ENCODE results near the gene MAP3K20. TPM values are rescaled to one million over a fixed set of nuclear protein-coding genes. Genes with fewer than 3 reads are reported as not detected.

MAP3K20 gene
- total RNA-seq, 1 donor from 2014 or later, result 18.0 TPM

DNA sequence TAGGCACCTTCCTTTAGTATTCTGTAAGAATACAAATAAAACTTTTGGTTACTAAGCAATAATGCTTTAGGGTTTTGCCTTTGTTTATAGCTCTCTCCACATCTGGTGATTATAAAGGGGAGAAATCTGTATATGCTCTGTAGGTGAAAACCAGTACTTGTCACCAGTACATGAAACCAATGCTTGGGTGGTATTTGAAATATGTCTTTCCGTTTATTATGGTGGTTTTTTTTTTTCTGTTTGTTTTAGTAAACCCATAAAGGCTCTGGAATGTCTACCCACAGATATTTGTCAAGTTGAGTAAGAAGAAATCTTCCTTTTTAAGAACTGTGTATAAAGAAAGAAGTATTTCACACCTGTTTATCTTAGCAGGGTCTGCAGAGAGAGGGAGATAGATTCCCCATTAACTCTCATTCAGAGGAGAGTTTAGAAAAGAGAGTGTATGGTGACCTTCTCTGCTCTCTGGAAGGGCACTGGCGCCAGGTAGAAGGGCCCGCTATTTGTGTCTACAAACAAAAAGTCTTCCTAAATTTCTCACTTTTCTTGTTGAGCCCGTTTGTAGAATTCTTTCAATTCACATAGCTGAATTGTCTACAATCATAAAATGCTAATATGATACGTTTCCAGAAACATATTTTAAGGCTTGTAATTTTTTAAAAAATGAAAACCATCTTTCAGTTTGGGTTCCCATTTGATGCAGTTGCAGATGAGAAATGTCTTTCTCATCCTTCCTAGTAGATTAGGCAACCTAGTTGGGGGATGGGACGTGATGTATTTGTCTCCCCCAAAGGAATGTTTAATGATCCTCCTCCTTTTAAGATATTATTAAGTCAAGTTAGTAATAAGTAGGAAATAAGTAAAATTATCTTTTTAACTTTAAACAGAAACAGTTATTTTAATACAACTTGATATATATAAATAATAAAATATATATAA is 33.9 kb downstream of the MAP3K20 start:
- H3K9me3 ChIP-seq (ENCODE audit: low read depth), result peaks cover 3% of the 10 kb centered on the region
- H3K9ac ChIP-seq, result no peak overlapping the region
- H3K9me3 Mint-ChIP-seq, result peaks cover 34% of the 10 kb centered on the region
- no peak overlapping the region for H3K4me2 ChIP-seq
- H3K27me3 Mint-ChIP-seq (ENCODE audit: insufficient read depth, low read depth), result no peaks in the 10 kb centered on the region
- DNase-seq (ENCODE audit: low spot score), result no peak
- no peak overlapping the region for H3K27ac ChIP-seq
- no peak overlapping the region for H3K4me3 ChIP-seq
- peaks cover 10% of the 10 kb centered on the region for H3K36me3 Mint-ChIP-seq
- H4K20me1 ChIP-seq (ENCODE audit: low read depth), result no peaks in the 10 kb centered on the region
- H3K36me3 ChIP-seq, result no peaks in the 10 kb centered on the region
- H2AFZ ChIP-seq (replicated peaks), result no peak overlapping the region
- H3K27me3 ChIP-seq, result no peaks in the 10 kb centered on the region
- no peaks in the 10 kb centered on the region for H3F3A ChIP-seq (ENCODE audit: low read depth)
- no peaks in the 10 kb centered on the region for H3K4me1 ChIP-seq
- H3K4me3 Mint-ChIP-seq, result no peak overlapping the region
- H3K4me1 Mint-ChIP-seq, result no peaks in the 10 kb centered on the region
- peaks cover 13% of the 10 kb centered on the region for H3K79me2 ChIP-seq (ENCODE audit: low read depth)
- H3K27ac Mint-ChIP-seq, result no peak overlapping the region
- TF ChIP-seq CTCF (IDR thresholded peaks at IDR 0.05) (no peak), EZH2 (IDR thresholded peaks at IDR 0.05) (no peak), EZH2phosphoT487 (IDR thresholded peaks at IDR 0.05) (no peak)

GRCh38 chr2:173117678-173118077 is 42.0 kb downstream of the MAP3K20 start:
- H3K4me3 Mint-ChIP-seq, result no peak overlapping the region
- no peak for TF ChIP-seq CTCF (IDR thresholded peaks at IDR 0.05)
- no peak for TF ChIP-seq EZH2 (IDR thresholded peaks at IDR 0.05)
- no peak for TF ChIP-seq EZH2phosphoT487 (IDR thresholded peaks at IDR 0.05)
- H3K27me3 Mint-ChIP-seq (ENCODE audit: insufficient read depth, low read depth), result no peaks in the 10 kb centered on the region
- no peak overlapping the region for H3K9ac ChIP-seq
- H3K36me3 ChIP-seq, result no peaks in the 10 kb centered on the region
- H3K27ac ChIP-seq, result no peak overlapping the region
- no peak overlapping the region for H3K4me3 ChIP-seq
- no peaks in the 10 kb centered on the region for H3K27me3 ChIP-seq
- H3K27ac Mint-ChIP-seq, result no peak overlapping the region
- no peak overlapping the region for H3K4me2 ChIP-seq
- peaks cover 3% of the 10 kb centered on the region for H3K9me3 ChIP-seq (ENCODE audit: low read depth)
- no peaks in the 10 kb centered on the region for H4K20me1 ChIP-seq (ENCODE audit: low read depth)
- H3K79me2 ChIP-seq (ENCODE audit: low read depth), result peaks cover 13% of the 10 kb centered on the region
- no peaks in the 10 kb centered on the region for H3F3A ChIP-seq (ENCODE audit: low read depth)
- H2AFZ ChIP-seq (replicated peaks), result no peak overlapping the region
- H3K4me1 Mint-ChIP-seq, result no peaks in the 10 kb centered on the region
- peaks cover 22% of the 10 kb centered on the region for H3K9me3 Mint-ChIP-seq
- no peaks in the 10 kb centered on the region for H3K4me1 ChIP-seq
- no peak for DNase-seq (ENCODE audit: low spot score)
- peaks cover 3% of the 10 kb centered on the region for H3K36me3 Mint-ChIP-seq

DNA sequence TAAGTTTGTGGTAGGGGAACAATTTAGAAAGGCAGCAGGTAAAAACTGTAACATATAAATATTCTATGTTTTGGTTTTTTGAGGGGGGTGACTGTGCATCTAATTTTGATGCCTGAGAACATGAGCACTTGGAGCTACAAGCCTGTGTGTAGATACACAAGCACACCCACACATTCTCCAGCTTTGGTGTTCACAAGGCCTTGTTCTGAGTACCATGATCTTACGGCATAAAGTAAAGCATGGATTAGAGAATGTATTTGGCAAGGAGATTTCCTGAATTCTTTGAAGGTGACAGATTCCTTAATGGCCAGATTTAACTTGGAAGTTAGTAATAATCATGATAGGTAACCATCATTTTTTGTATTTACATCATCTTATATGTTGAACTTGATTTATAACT is 42.7 kb downstream of the MAP3K20 start:
- Histone ChIP-seq H3K9ac (no peak overlapping the region), H3K4me2 (no peak overlapping the region), H3K4me3 (no peak overlapping the region), H3K9me3 (ENCODE audit: low read depth) (peaks cover 2% of the 10 kb centered on the region), H4K20me1 (ENCODE audit: low read depth) (no peaks in the 10 kb centered on the region), H3K27ac (no peak overlapping the region), H3F3A (ENCODE audit: low read depth) (no peaks in the 10 kb centered on the region), H3K27me3 (no peaks in the 10 kb centered on the region), H2AFZ (replicated peaks) (no peak overlapping the region), H3K36me3 (no peaks in the 10 kb centered on the region), H3K79me2 (ENCODE audit: low read depth) (peaks cover 6% of the 10 kb centered on the region), H3K4me1 (no peaks in the 10 kb centered on the region)
- no peaks in the 10 kb centered on the region for H3K4me1 Mint-ChIP-seq
- no peak for TF ChIP-seq EZH2phosphoT487 (IDR thresholded peaks at IDR 0.05)
- peaks cover 14% of the 10 kb centered on the region for H3K9me3 Mint-ChIP-seq
- no peak overlapping the region for H3K4me3 Mint-ChIP-seq
- H3K36me3 Mint-ChIP-seq, result peaks cover 3% of the 10 kb centered on the region
- no peak overlapping the region for H3K27ac Mint-ChIP-seq
- H3K27me3 Mint-ChIP-seq (ENCODE audit: insufficient read depth, low read depth), result no peaks in the 10 kb centered on the region
- no peak for DNase-seq (ENCODE audit: low spot score)

Data from neural progenitor cell (in vitro differentiated cells).